ENCODE measurements around the gene C15orf61.

- TF ChIP-seq EZH2phosphoT487 (IDR thresholded peaks at IDR 0.05; ENCODE audit: borderline replicate concordance, low read length) (no peak), CTCF (conservative IDR thresholded peaks at IDR 0.05; ENCODE audit: low read depth, low read length) (no peak)
Observed at GRCh38 chr15:67575039-67575502, 54.1 kb downstream of the C15orf61 start.
